ENCODE measurements around the gene OR1A2. TPM values are rescaled to one million over a fixed set of nuclear protein-coding genes. Genes with fewer than 3 reads are reported as not detected.
"Not testable (repeated sequence)": the region's sequence is repeated elsewhere in the genome, so short reads cannot be mapped to it uniquely, and the experiment has no call there.

Gene OR1A2
- not detected for polyA plus RNA-seq (ENCODE audit: insufficient read length in 10 of 10)
- long read RNA-seq, donor 1, result 0 reads
- long read RNA-seq, donor 2, result 0 reads
- long read RNA-seq, donor 3, result 0 reads
- long read RNA-seq, donor 4, result 0 reads
- long read RNA-seq, donor 5, result 0 reads
- long read RNA-seq, donor 6, result 0 reads
- long read RNA-seq, donor 7, result 0 reads
- long read RNA-seq, donor 8, result 0 reads
- long read RNA-seq, donor 9, result 0 reads

DNA sequence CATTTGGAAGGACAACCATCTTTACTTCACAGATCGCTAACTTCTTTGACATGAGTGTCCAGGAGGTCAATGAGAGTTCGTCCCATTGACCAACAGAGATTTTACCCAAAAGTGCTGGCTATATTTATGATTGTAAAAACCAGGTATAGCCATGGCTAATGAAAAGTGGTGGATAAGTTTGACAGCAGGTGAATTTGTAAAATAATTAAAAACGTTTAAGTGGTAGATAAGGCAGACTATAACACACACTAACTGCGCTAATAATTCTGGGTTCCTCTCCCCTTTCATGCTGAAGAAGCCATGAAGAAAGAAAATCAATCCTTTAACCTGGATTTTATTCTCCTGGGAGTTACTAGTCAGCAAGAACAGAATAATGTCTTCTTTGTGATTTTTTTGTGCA lies at the start of gene OR1A2:
Gene OR1A2 (plus strand): TSS at position 301 of the 400 bp plus-strand sequence. CDS start 0 bp downstream, at position 301.
- no peak for DNase-seq

DNA sequence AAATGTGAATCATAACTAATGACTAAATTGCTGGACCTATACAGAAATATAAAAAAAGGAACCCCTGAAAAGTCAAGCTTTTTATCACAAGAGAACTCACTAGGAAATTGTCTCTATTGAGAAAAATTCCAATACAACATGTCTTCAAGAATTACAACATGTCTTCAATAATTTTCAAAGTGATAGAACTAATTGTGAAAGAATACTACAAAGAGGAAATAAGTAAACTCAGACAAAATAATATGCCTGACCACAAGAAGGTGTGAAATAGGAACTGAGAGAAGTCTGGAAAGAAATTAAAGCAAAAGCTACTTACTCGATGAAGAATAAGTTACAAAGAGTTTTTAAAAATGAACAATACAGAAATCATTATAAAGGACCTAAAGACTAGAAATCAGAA lies 40.1 kb upstream of the OR1A2 start:
- DNase-seq, result no peak

DNA sequence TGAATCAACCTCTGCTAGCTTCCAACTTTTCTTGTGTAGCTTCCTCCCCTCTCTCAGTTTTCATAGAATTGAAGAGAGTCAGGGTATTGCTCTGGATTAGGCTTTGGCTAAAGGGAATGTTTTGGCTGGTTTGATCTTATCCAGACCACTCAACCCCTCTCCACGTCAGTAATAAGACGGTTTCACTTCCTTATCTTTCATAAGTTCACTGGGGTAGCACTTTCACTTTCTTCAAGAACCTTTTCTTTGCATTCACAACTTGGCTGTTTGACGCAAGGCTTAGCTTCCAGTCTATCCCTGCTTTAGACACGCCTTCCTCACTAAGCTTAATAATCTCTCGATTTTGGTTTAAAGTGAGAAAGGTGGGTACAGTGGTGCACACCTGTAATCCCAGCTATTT lies 29.7 kb upstream of the OR1A2 start:
- no peak for DNase-seq

GRCh38 chr17:3189961-3190360 lies 7.4 kb upstream of the OR1A2 start:
- DNase-seq, result no peak

DNA sequence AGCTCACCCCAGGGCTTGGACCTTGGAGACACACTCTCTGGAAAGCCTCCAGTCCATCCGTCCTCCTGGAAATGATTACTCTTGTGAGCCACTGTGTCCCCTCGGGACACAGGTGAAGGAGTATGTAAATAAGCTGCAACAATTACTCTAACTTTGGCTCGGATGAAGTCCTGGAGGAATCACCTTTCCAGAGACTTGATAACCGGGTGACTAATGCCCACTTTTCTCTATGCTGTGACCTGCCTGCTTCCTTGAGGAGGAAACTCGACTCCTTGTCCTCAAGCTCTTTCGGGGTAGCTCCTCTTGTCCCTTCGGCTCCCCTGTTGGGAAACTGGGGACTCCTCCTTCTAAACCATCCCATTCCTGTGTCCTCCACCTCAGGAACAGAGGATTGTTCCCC lies 10.0 kb downstream of the OR1A2 start, which contains the start of gene OR1A1:
Gene OR1A1 (plus strand): TSS at position 301 of the 400 bp plus-strand sequence. CDS start 7,954 bp downstream, outside the sequence.
- DNase-seq, result no peak

DNA sequence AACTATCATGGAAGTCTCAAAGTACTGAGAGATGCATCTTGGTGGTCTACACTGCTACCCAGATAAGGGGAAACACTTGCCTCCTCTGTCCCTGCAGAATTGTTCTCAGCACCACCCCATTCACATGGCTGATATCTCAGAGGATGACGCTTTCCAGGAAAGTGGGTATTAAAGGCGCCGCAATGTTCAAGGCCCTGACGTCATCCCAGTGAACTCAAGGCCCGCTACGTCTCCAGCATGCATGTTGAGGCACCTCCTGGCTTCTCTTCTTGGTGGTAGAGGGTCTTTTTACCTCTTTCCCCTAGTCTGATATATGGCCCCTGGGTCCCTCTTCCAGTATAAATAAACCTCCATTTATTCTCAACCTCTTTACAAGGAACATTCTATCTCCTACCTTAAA lies 11.2 kb downstream of the OR1A2 start:
- no peak for DNase-seq

GRCh38 chr17:3213001-3213400 lies 15.7 kb downstream of the OR1A2 start:
- no peak for DNase-seq

DNA sequence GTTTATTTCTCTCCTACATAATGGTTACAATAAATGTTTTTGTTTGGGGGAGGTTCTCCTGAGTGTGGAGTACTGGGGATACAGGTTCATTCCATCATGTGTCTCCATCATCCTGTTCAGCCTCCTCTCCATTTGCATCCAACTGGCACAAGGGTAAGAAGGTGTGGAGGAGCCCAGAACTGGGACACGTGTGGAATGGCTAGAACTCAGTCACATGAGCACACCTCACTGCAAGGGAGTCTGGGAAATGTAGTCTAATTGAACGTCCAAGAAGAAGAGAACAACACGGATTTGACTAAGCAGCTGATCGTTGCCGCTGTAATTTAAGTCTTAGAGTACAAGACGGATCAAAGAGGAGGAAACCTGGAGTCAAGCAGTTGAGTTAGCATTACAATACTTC lies 16.3 kb downstream of the OR1A2 start:
- no peak for DNase-seq

DNA sequence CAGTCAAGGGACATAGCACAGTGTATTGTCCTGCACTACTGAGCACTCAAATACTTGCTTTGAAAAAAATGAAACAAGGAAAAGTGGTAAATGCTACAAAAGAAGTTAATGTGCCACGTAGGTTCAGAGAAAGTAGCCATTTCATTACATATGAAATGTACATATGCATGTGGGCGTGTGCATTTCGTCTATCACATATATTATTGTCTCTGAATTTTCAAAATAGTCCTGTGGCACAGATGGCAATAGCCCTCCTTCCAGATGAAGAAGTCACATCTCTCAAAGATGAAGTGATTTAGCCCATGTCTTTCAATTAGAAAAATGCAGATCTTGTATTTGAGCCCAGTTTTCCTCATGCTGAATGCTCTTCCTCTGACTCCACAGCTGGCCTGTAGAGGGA lies 22.7 kb downstream of the OR1A2 start:
- not testable (repeated sequence) for DNase-seq

DNA sequence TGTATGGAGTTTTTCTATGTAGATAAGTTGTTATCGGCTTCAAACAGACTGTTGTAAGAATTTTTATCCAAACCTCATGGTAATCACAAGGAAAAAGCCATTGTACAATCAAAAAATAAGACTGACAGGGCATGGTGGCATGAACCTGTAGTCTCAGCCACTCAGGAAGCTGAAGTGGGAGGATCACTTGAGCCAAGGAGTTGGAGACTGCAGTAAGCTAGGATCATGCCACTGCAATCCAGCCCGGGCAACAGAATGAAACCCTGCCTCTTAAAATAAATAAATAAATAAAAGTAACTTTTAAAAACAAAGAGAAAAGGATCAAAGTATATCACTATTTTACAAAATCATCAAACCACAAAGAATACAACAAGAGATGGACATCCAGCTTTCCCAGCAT lies 24.5 kb downstream of the OR1A2 start:
- no peak for DNase-seq

DNA sequence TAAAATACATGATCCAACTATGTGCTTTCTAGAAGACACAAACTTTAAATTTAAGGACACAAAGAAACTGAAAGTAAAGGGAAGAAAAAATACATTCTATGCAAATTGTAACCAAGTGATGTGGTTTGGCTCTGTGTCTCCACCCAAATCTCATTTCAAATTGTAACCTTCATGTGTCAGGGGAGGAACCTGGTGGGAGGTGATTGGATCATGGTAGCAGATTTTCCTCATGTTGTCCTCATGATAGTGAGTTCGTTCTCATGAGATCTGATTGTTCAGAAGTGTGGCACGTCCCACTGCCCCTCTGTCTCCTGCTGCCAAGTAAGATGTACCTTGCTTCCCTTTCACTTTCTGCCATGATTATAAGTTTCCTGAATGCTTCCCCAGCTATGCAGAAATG lies 25.2 kb downstream of the OR1A2 start:
- no peak for DNase-seq

GRCh38 chr17:3224721-3225352 lies 27.5 kb downstream of the OR1A2 start:
- not testable (repeated sequence) for DNase-seq

DNA sequence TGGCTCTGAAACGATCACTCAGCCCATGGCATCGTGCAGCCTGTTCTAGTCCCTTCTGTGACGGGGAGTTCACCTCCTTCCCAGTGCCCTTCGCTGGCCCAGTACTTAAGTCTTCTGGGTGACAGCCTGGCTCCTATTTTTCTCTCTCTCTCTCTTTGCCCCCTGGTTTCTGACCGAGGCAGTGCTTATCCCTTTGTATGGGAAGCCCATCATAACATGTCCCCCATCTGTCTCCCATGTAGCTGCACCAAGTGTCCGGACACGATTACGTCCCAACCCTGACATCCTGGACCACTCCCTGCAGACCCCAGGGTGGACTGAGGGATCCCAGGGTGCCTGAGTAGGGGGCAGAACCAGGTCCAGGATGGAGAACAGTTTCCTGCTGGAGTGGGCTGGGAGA lies 35.0 kb downstream of the OR1A2 start:
- not testable (repeated sequence) for DNase-seq

DNA sequence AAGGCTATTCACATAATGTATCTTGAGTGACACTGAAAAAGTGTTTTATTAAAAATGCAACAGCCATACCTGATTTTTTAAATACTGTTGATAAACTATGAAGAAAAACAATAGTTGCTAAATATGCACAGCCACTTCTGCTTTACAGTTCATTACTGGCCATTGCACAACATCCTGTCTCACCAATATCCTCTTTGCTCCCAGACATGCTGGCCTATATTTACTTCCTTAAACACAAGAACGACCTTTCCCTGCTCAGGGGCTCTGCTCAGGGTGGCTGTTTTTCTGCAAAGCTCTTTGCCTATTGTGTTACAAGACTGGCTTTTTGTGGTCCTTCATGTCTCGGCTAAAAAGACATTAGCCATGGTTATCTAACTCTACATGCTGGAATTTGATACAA lies 41.4 kb downstream of the OR1A2 start:
- peak in 1 of 3 donors; percentile 2 for DNase-seq

DNA sequence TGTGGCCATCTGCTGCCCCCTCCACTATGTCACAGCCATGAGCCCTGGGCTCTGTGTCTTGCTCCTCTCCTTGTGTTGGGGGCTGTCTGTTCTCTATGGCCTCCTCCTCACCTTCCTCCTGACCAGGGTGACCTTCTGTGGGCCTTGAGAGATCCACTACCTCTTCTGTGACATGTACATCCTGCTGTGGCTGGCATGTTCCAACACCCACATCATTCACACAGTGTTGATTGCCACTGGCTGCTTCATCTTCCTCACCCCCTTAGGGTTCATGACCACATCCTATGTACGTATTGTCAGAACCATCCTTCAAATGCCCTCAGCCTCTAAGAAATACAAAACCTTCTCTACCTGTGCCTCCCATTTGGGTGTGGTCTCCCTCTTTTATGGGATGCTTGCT lies 43.7 kb downstream of the OR1A2 start:
- DNase-seq, result not testable (repeated sequence)

DNA sequence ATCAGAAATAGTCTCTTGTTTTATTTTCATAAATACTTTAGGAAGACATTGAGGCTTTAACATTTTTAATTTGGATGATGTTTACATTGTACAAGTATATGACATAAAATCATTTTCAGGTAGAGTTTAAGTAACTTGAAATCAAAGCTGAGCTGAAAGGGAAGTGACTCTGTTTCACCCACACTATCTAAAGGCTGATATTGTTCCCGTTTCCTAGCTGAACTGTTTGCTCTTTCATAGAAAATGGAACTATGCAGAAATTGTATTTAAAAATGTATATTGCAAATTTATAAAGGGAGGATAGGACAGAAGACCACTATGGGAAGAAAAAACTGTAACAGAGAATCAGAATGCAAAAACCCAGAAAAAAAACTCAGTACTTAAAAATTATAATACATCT lies 47.5 kb downstream of the OR1A2 start:
- DNase-seq, result not testable (repeated sequence)

Other genes with a start within 250 kb of the OR1A2 start
- gene OR1D5, start 133.9 kb upstream of the OR1A2 start, polyA plus RNA-seq (ENCODE audit: insufficient read length in 10 of 10), result not detected
- gene OR1D2, start 93.1 kb upstream of the OR1A2 start, polyA plus RNA-seq (ENCODE audit: insufficient read length in 10 of 10), result not detected
- not detected for gene OR1G1, start 70.0 kb upstream of the OR1A2 start, polyA plus RNA-seq (ENCODE audit: insufficient read length in 10 of 10)
- under 1 TPM in 1 of 10 donors, not detected in 9; 0.06 TPM for gene OR1A1, start 10.1 kb downstream of the OR1A2 start, polyA plus RNA-seq (ENCODE audit: insufficient read length in 10 of 10)
- under 1 TPM in 2 of 10 donors, not detected in 8; 0.12 TPM for gene OR3A1, start 100.8 kb downstream of the OR1A2 start, polyA plus RNA-seq (ENCODE audit: insufficient read length in 10 of 10)
- gene OR3A2, start 188.8 kb downstream of the OR1A2 start, polyA plus RNA-seq (ENCODE audit: insufficient read length in 10 of 10), result under 1 TPM in 9 of 10 donors, not detected in 1; 0.15 to 0.38 (median 0.27) TPM
- under 1 TPM in 2 of 10 donors, not detected in 8; 0.15 to 0.16 TPM for gene OR1E1, start 200.9 kb downstream of the OR1A2 start, polyA plus RNA-seq (ENCODE audit: insufficient read length in 10 of 10)
- gene OR3A3, start 213.9 kb downstream of the OR1A2 start, polyA plus RNA-seq (ENCODE audit: insufficient read length in 10 of 10), result under 1 TPM in 5 of 10 donors, not detected in 5; 0.04 to 0.17 (median 0.12) TPM
- not detected for gene OR1E2, start 236.3 kb downstream of the OR1A2 start, polyA plus RNA-seq (ENCODE audit: insufficient read length in 10 of 10)

Data from muscle of back (tissue), 13 donors.